Aorta (tissue), 5 donors: ENCODE measurements around the gene TMEM255A. TPM values are rescaled to one million over a fixed set of nuclear protein-coding genes. Genes with fewer than 3 reads are reported as not detected.
A peak's percentile ranks its signal among the peaks of the same experiment; 100 is the strongest.

Experiments used
- ATAC-seq: fragments of 200-7000 bp; cut with Tn5 transposase; one replicate; pipeline ENCODE4 v1.9.1; 2022; ENCODE audit warnings: moderate library complexity; ENCODE audit not compliant: low FRiP score
- DNase-seq, 2 donors: peaks; one replicate each; pipeline ENCODE4 v3.0.0-alpha.2; 2020
- H3K27ac ChIP-seq, 2 donors: one replicate each; pipeline ENCODE4 v1.5.1; 2013; ENCODE audit warnings: low read length in 2 of 2, mild to moderate bottlenecking in 2 of 2, moderate library complexity in 2 of 2, control low read depth in 1 of 2, inconsistent platforms in 1 of 2, low read depth in 1 of 2
- H3K27me3 ChIP-seq, 2 donors: one replicate each; pipeline ENCODE4 v1.6.1; 2013; ENCODE audit warnings: control low read depth in 1 of 2, low read length in 1 of 2, mild to moderate bottlenecking in 1 of 2, moderate library complexity in 1 of 2; ENCODE audit not compliant: insufficient read depth in 2 of 2, control insufficient read depth in 1 of 2
- H3K36me3 ChIP-seq, 2 donors: one replicate each; pipeline ENCODE4 v1.6.1; 2013; ENCODE audit warnings: control low read depth in 1 of 2, low read length in 1 of 2, mild to moderate bottlenecking in 1 of 2; ENCODE audit not compliant: insufficient read depth in 2 of 2, control insufficient read depth in 1 of 2
- H3K4me1 ChIP-seq, 2 donors: one replicate each; pipeline ENCODE4 v1.6.1; 2013; ENCODE audit warnings: low read length in 2 of 2, control low read depth in 1 of 2, mild to moderate bottlenecking in 1 of 2, moderate library complexity in 1 of 2; ENCODE audit not compliant: insufficient read depth in 2 of 2, control insufficient read depth in 1 of 2
- H3K4me3 ChIP-seq, 2 donors: one replicate each; pipeline ENCODE4 v1.5.1; 2013; ENCODE audit warnings: low read length in 2 of 2, control low read depth in 1 of 2, mild to moderate bottlenecking in 1 of 2
- H3K9me3 ChIP-seq: one replicate; pipeline ENCODE4 v1.6.1; 2013; ENCODE audit warnings: mild to moderate bottlenecking, low read length; ENCODE audit not compliant: control insufficient read depth
- WGBS, 2 donors: extraction: QIAGEN DNeasy Blood & Tissue Kit; methylation state at CpG; one replicate each; pipeline ENCODE4 v1.1.7; 2013; 5-methylcytosine and 5-hydroxymethylcytosine counted together
- intact Hi-C, 2 donors: fragments of 100-400 bp; cut with DNase I; formaldehyde crosslinking; loops; one replicate each; pipeline versions ENCODE4 v1.14.2 to v1.15.0; 2022
- polyA plus RNA-seq, 2 donors: library from polyadenylated mRNA; stranded (reverse); fragments of 200-250 nt; gene quantifications; one replicate each; pipeline ENCODE4 v1.2.3, GENCODE V29; 2013
- total RNA-seq, 2 donors: library from RNA; stranded (reverse); fragmentation: NEBNext Ultra II Directional; extraction: Animal tissue kit (Norgen Biotek cat#: 25700); gene quantifications; one replicate each; pipeline ENCODE4 v1.2.1, GENCODE V29; 2021
- donor health status: healthy with polysubstance abuse.
- donor health status: Bipolar disorder and iron deficiency.
- donor health status: DM: no; HTN: no; CAD: no.
- donor health status: DM: no; HTN: no; CAD: no.
- donor health status: DM: yes; HTN: yes; CAD: no.

Gene TMEM255A
- total and polyA plus RNA-seq, 4 donors = 1.3 to 4.3 TPM; not detected in 2

DNA sequence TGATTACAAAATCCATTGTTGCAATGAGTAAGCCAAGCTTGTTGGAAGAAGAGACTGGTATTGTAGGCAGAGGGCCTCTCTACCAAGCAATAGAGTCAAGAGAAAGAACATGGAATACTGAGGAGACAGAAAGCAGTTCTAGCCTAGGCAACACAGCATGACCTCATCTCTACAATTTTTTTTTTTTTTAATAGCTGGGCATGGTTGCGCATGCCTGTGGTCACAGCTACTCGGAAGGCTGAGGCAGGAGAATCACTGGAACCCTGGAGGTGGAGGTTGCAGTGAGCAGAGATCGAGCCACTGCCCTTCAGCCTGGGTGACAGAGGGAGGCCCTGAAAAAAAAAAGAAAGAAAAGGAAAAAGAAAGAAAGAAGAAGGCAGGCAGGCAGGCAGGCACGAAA is 72.3 kb downstream of the TMEM255A start:
- intact Hi-C loops = no loop called here
- WGBS, 2 donors = 69 to 93% methylated on average over 4 of the region's 4 CpGs
- ATAC-seq (no peak), DNase-seq (no peak)
- Histone ChIP-seq H3K4me3 (no peak overlapping the region), H3K27ac (no peak overlapping the region), H3K9me3 (no peaks in the 10 kb centered on the region), H3K36me3 (no peaks in the 10 kb centered on the region), H3K4me1 (no peaks in the 10 kb centered on the region), H3K27me3 (no peaks in the 10 kb centered on the region)

DNA sequence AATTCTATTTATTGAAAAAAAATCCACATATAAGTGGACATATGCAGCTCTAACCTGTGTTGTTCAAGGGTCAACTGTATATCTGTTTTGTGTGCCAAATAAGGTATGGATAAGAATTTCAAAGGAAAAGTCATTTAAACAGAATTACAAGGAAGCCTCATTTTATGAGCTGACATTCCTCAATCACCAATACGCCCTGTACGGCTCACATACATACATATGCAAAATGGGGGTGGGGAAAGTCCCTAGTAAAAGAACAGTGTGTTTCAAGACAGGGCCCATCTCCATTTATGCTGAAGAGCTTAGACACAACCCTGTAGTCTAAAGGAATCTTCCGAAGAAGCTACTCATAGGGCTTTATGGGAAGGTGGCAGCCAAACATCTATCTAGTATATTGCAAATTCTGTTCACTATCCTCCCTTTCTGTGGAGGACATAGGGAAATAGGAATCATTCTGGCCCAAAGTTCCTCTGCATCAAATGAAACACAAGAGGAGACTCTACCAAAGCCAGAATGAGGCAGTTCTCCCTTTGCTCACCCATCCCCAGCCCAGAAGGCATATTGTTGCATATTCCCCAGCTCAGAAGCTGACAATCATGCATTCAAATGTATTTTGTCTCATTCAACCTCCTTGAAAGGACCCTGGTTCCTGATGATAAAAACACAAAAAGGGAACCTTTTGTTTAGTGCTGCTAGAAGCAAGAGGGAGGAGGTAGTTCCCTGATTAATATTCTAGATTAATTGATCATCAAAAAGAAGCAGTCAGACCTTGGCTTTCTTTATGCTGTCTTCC is 74.4 kb downstream of the TMEM255A start:
- no peak overlapping the region for H3K27ac ChIP-seq
- no peak for ATAC-seq
- H3K4me1 ChIP-seq = no peaks in the 10 kb centered on the region
- H3K36me3 ChIP-seq = no peaks in the 10 kb centered on the region
- WGBS, 2 donors = 95 to 97% methylated on average over 3 of the region's 3 CpGs
- no peak for DNase-seq
- intact Hi-C loops = no loop called here
- no peaks in the 10 kb centered on the region for H3K27me3 ChIP-seq
- H3K4me3 ChIP-seq = no peak overlapping the region
- H3K9me3 ChIP-seq = no peaks in the 10 kb centered on the region

GRCh38 chrX:120235284-120235683 is 76.0 kb downstream of the TMEM255A start:
- DNase-seq (no peak), ATAC-seq (no peak)
- 52 to 93% methylated on average over 6 of the region's 6 CpGs for WGBS, 2 donors
- H3K9me3 ChIP-seq = no peaks in the 10 kb centered on the region
- no peaks in the 10 kb centered on the region for H3K4me1 ChIP-seq
- H3K27ac ChIP-seq = no peak overlapping the region
- intact Hi-C loops = no loop called here
- no peaks in the 10 kb centered on the region for H3K27me3 ChIP-seq
- H3K36me3 ChIP-seq = no peaks in the 10 kb centered on the region
- H3K4me3 ChIP-seq = no peak overlapping the region

GRCh38 chrX:120228187-120228908 is 82.9 kb downstream of the TMEM255A start:
- no peaks in the 10 kb centered on the region for H3K27me3 ChIP-seq
- WGBS, 2 donors = 69 to 89% methylated on average over 9 of the region's 9 CpGs
- H3K27ac ChIP-seq = no peak overlapping the region
- H3K9me3 ChIP-seq = no peaks in the 10 kb centered on the region
- H3K4me3 ChIP-seq = no peak overlapping the region
- DNase-seq = no peak
- H3K36me3 ChIP-seq = no peaks in the 10 kb centered on the region
- no peaks in the 10 kb centered on the region for H3K4me1 ChIP-seq
- intact Hi-C loops = loop anchor here in 1 of 2 donors (10.0 kb wide), 1 partner anchor 114 kb away; the partner anchor contains the start of gene RHOXF1
- no peak for ATAC-seq

GRCh38 chrX:120224388-120224787 is 86.9 kb downstream of the TMEM255A start:
- 71 to 96% methylated on average over 4 of the region's 4 CpGs for WGBS, 2 donors

GRCh38 chrX:120223374-120223773 is 87.9 kb downstream of the TMEM255A start:
- Histone ChIP-seq H3K27me3 (no peaks in the 10 kb centered on the region), H3K4me1 (no peaks in the 10 kb centered on the region), H3K36me3 (no peaks in the 10 kb centered on the region), H3K9me3 (no peaks in the 10 kb centered on the region), H3K27ac (no peak overlapping the region), H3K4me3 (no peak overlapping the region)
- WGBS, 2 donors = 85 to 93% methylated on average over 8 of the region's 8 CpGs
- DNase-seq (no peak), ATAC-seq (no peak)
- intact Hi-C loops = loop anchor here in 1 of 2 donors (10.0 kb wide), 1 partner anchor 109 kb away; the partner anchor contains the start of gene RHOXF1

More at GRCh38 chrX:120224388-120224787, 86.9 kb downstream of the TMEM255A start:
- H3K27ac ChIP-seq = no peak overlapping the region
- no peaks in the 10 kb centered on the region for H3K4me1 ChIP-seq
- no peaks in the 10 kb centered on the region for H3K9me3 ChIP-seq
- ATAC-seq = no peak
- no peaks in the 10 kb centered on the region for H3K27me3 ChIP-seq
- no peak overlapping the region for H3K4me3 ChIP-seq
- DNase-seq = no peak
- intact Hi-C loops = loop anchor here in 1 of 2 donors (10.0 kb wide), 1 partner anchor 110 kb away; the partner anchor contains the start of gene RHOXF1
- H3K36me3 ChIP-seq = no peaks in the 10 kb centered on the region

- Histone ChIP-seq H3K27me3 (no peaks in the 10 kb centered on the region), H3K4me3 (no peak overlapping the region), H3K4me1 (no peaks in the 10 kb centered on the region), H3K9me3 (no peaks in the 10 kb centered on the region), H3K27ac (no peak overlapping the region), H3K36me3 (no peaks in the 10 kb centered on the region)
- DNase-seq (peak in 1 of 2 donors; percentile 51), ATAC-seq (peak; percentile 60)
- intact Hi-C loops = no loop called here
- 24 to 26% methylated on average over 8 of the region's 8 CpGs for WGBS, 2 donors
Measured at GRCh38 chrX:120213438-120214265, 97.6 kb downstream of the TMEM255A start.
